Duodenal mucosa (tissue), 2 donors: ENCODE results near the gene HPN.
"Not testable (repeated sequence)": the region's sequence is repeated elsewhere in the genome, so short reads cannot be mapped to it uniquely, and the experiment has no call there.

Experiments
- H3K27ac ChIP-seq: one replicate; pipeline ENCODE4 v1.7.0; 2013; ENCODE audit warnings: low read depth, low read length
- H3K27me3 ChIP-seq, 2 donors: one replicate each; pipeline ENCODE4 v1.7.0; 2013; ENCODE audit warnings: low read length in 2 of 2, control low read depth in 1 of 2; ENCODE audit not compliant: insufficient read depth in 2 of 2, control insufficient read depth in 1 of 2
- H3K36me3 ChIP-seq, 2 donors: one replicate each; pipeline ENCODE4 v1.7.0; 2013; ENCODE audit warnings: low read length in 2 of 2, control low read depth in 1 of 2; ENCODE audit not compliant: insufficient read depth in 2 of 2, control insufficient read depth in 1 of 2
- H3K4me1 ChIP-seq, 2 donors: one replicate each; pipeline ENCODE4 v1.7.0; 2013; ENCODE audit warnings: low read length in 2 of 2, control low read depth in 1 of 2; ENCODE audit not compliant: insufficient read depth in 2 of 2, control insufficient read depth in 1 of 2
- H3K4me3 ChIP-seq, 2 donors: one replicate each; pipeline ENCODE4 v1.7.0; 2013; ENCODE audit warnings: low read length in 2 of 2, low read depth in 1 of 2
- H3K9ac ChIP-seq, 2 donors: one replicate each; pipeline ENCODE4 v1.7.0; 2013; ENCODE audit warnings: low read length in 2 of 2, low read depth in 1 of 2
- H3K9me3 ChIP-seq, 2 donors: one replicate each; pipeline ENCODE4 v1.7.0; 2013; ENCODE audit warnings: low read length in 2 of 2, control low read depth in 1 of 2; ENCODE audit not compliant: control insufficient read depth in 1 of 2

Gene HPN

GRCh38 chr19:35000338-35000646, 41.2 kb upstream of the HPN start:
- Histone ChIP-seq H3K27me3 (no peaks in the 10 kb centered on the region), H3K9ac (peak overlapping the region in 1 of 2 donors; percentile 91), H3K27ac (peak overlapping the region; percentile 97), H3K36me3 (peaks cover 0 to 3% of the 10 kb centered on the region in 2 donors), H3K4me3 (peak overlapping the region; percentile 76 to 83), H3K9me3 (no peaks in the 10 kb centered on the region), H3K4me1 (peaks cover 43 to 82% of the 10 kb centered on the region in 2 donors)

- no peaks in the 10 kb centered on the region for H3K9me3 ChIP-seq
- peaks cover 48 to 82% of the 10 kb centered on the region in 2 donors for H3K4me1 ChIP-seq
- peak overlapping the region; percentile 76 to 83 for H3K4me3 ChIP-seq
- H3K9ac ChIP-seq: peak overlapping the region; percentile 56 to 79
- peaks cover 0 to 9% of the 10 kb centered on the region in 2 donors for H3K36me3 ChIP-seq
- no peaks in the 10 kb centered on the region for H3K27me3 ChIP-seq
- peak overlapping the region; percentile 97 for H3K27ac ChIP-seq
These were observed 40.6 kb upstream of the HPN start for GRCh38 chr19:35000647-35001501.

- Histone ChIP-seq H3K36me3 (peaks cover 0 to 9% of the 10 kb centered on the region in 2 donors), H3K4me1 (peaks cover 56 to 83% of the 10 kb centered on the region in 2 donors), H3K9ac (peak overlapping the region in 1 of 2 donors; percentile 79), H3K27me3 (no peaks in the 10 kb centered on the region), H3K9me3 (no peaks in the 10 kb centered on the region), H3K4me3 (peak overlapping the region; percentile 45 to 83), H3K27ac (no peak overlapping the region)
These were observed 39.4 kb upstream of the HPN start for GRCh38 chr19:35002037-35002535.

GRCh38 chr19:35004517-35005255, 36.8 kb upstream of the HPN start:
- Histone ChIP-seq H3K4me3 (peak overlapping the region; percentile 8 to 33), H3K27ac (no peak overlapping the region), H3K4me1 (peaks cover 47 to 64% of the 10 kb centered on the region in 2 donors), H3K27me3 (no peaks in the 10 kb centered on the region), H3K36me3 (peaks cover 0 to 16% of the 10 kb centered on the region in 2 donors), H3K9me3 (no peaks in the 10 kb centered on the region), H3K9ac (no peak overlapping the region)

- Histone ChIP-seq H3K27ac (no peak overlapping the region), H3K36me3 (peaks cover 0 to 24% of the 10 kb centered on the region in 2 donors), H3K4me1 (peaks cover 47 to 62% of the 10 kb centered on the region in 2 donors)
These were observed 36.1 kb upstream of the HPN start for GRCh38 chr19:35005256-35005977.

GRCh38 chr19:35006007-35006341, 35.5 kb upstream of the HPN start:
- H3K9ac ChIP-seq, H3K9me3 ChIP-seq, H3K27me3 ChIP-seq, H3K4me3 ChIP-seq: not testable (repeated sequence)
- peaks cover under 1 to 28% of the 10 kb centered on the region in 2 donors for H3K36me3 ChIP-seq
- peak overlapping the region; percentile 13 for H3K27ac ChIP-seq
- peaks cover 47 to 58% of the 10 kb centered on the region in 2 donors for H3K4me1 ChIP-seq

More at GRCh38 chr19:35005256-35005977, 36.1 kb upstream of the HPN start:
- H3K4me3 ChIP-seq: no peak overlapping the region
- no peaks in the 10 kb centered on the region for H3K9me3 ChIP-seq
- H3K9ac ChIP-seq: no peak overlapping the region
- H3K27me3 ChIP-seq: no peaks in the 10 kb centered on the region

GRCh38 chr19:35006342-35006998, 35.1 kb upstream of the HPN start:
- Histone ChIP-seq H3K9ac (peak overlapping the region in 1 of 2 donors; percentile 39), H3K27ac (peak overlapping the region; percentile 46), H3K4me3 (peak overlapping the region in 1 of 2 donors; percentile 9), H3K36me3 (peaks cover 4 to 31% of the 10 kb centered on the region in 2 donors), H3K4me1 (peaks cover 47 to 56% of the 10 kb centered on the region in 2 donors), H3K27me3 (no peaks in the 10 kb centered on the region), H3K9me3 (no peaks in the 10 kb centered on the region)

- Histone ChIP-seq H3K4me1 (peaks cover 42 to 55% of the 10 kb centered on the region in 2 donors), H3K27ac (peak overlapping the region; percentile 46), H3K4me3 (peak overlapping the region in 1 of 2 donors; percentile 9), H3K27me3 (no peaks in the 10 kb centered on the region), H3K36me3 (peaks cover 4 to 31% of the 10 kb centered on the region in 2 donors), H3K9ac (peak overlapping the region in 1 of 2 donors; percentile 39), H3K9me3 (no peaks in the 10 kb centered on the region)
These were observed 34.5 kb upstream of the HPN start for GRCh38 chr19:35006999-35007365.

- not testable (repeated sequence) for H3K4me3 ChIP-seq, H3K9ac ChIP-seq, H3K9me3 ChIP-seq, H3K27me3 ChIP-seq, H3K27ac ChIP-seq
- H3K4me1 ChIP-seq: peaks cover 40 to 55% of the 10 kb centered on the region in 2 donors
- H3K36me3 ChIP-seq: peaks cover 4 to 31% of the 10 kb centered on the region in 2 donors
These were observed 34.1 kb upstream of the HPN start for GRCh38 chr19:35007427-35007826.
